ENCODE data around the gene EHMT1. TPM values are rescaled to one million over a fixed set of nuclear protein-coding genes. Genes with fewer than 3 reads are reported as not detected.

The EHMT1 gene
- total RNA-seq, 4 donors from 2014 or later = 57.6 to 103 (median 76.8) TPM

DNA sequence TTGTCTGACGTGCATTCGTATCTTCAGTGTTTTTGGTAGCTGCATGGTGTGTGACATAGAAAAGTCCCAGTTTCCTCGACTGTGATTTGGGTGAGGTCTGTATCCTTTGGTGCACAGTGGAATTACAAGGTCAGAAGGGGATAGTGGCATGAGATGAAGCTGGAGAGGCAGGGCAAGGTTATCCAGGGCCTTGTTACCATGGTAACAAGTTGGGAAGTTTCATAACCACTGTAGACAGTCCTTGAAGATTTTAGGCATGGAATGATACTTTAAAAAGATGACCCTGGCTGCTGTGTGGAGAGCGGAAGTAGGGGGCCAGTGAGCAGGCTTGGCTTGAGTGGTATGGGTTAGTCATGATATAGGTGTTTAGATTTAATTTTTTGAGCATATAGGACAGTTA lies 11.9 kb downstream of the EHMT1 start:
- no peak for DNase-seq (ENCODE audit: low spot score)
- TF ChIP-seq, protein P1, sequence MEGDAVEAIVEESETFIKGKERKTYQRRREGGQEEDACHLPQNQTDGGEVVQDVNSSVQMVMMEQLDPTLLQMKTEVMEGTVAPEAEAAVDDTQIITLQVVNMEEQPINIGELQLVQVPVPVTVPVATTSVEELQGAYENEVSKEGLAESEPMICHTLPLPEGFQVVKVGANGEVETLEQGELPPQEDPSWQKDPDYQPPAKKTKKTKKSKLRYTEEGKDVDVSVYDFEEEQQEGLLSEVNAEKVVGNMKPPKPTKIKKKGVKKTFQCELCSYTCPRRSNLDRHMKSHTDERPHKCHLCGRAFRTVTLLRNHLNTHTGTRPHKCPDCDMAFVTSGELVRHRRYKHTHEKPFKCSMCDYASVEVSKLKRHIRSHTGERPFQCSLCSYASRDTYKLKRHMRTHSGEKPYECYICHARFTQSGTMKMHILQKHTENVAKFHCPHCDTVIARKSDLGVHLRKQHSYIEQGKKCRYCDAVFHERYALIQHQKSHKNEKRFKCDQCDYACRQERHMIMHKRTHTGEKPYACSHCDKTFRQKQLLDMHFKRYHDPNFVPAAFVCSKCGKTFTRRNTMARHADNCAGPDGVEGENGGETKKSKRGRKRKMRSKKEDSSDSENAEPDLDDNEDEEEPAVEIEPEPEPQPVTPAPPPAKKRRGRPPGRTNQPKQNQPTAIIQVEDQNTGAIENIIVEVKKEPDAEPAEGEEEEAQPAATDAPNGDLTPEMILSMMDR (IDR thresholded peaks at IDR 0.05) = no peak
- no peak for ATAC-seq (ENCODE audit: low FRiP score)

DNA sequence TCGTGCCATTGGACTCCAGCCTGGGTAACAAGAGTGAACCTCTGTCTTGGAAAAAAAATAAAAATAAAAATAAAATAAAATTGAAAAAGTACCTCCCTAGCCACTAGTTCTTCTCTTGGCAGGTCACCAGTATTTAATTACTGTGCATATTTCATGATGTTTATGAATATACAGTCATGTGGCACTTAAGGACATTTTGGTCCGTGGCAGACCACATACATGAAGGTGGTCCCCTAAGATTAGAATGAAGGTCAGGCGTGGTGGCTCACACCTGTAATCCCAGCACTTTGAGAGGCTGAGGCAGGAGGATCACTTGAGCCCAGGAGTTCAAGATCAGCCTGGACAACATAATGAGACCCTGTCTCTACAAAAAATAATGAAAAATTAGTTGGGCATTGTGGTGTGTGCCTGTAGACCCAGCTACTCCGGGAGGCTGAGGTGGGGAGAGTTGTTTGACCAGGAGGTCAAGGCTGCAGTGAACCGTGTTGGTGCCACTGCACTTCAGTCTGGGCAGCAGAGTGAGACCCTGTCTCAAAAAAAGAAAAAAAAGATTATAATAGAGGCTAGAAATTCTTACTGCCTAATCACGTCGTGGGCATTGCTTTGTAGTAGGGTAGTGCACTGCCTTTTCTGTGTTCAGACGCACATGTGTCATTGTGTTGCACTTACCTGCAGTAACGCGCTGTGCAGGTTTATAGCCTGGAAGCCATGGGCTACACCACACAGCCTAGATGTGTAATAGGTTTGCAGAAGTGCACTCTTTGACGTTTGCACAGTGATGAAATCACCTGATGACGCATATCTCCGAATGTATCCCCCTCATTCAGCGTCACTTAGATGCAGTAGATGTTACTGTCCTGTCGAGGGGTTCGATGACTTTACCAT lies 12.8 kb downstream of the EHMT1 start:
- DNase-seq (ENCODE audit: low spot score) (no peak), ATAC-seq (ENCODE audit: low FRiP score) (no peak)
- TF ChIP-seq, protein P1 (IDR thresholded peaks at IDR 0.05) = no peak

DNA sequence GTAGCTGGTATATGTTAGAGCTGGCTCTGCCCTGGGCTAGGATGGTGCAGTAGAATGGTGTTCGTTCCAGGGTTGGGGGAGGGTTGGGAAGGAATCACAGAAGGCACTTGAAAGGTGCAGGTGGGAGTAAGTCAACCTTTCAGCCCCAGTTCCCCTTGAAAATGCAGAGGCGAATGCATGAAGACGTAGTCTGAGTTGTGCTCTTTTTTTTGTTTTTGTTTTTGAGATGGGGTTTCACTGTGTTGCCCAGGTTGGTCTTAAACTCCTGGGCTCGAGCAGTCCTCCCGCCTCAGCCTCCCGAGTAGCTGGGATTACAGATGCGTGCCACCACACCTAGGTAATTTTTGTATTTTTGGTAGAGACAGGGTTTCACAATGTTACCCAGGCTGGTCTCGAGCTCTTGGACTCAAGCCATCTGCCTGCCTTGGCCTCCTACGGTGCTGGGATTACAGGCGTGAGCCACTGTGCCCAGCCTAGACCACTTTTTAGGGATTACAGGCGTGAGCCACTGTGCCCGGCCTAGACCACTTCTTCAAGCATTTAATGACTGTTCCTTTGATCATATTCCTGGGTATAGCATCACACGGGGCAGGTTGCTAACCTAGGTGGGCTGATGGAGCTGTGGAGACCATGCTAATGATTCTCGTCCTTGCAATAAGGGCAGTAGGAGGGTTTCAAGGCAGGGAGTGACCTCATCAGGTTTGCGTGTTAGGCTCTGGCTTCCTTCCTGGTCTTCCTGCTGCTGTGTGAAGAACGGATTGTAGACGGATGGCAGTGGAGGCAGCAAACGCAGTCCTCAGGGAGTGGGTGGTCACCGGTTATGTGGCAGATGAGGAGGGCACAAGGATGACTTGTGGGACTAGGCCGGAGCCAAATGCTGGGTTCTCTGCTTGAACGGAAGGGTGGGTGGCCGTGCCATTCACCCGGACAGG lies 13.7 kb downstream of the EHMT1 start:
- ATAC-seq (ENCODE audit: low FRiP score) = no peak
- TF ChIP-seq, protein P1 (IDR thresholded peaks at IDR 0.05) = no peak
- no peak for DNase-seq (ENCODE audit: low spot score)

DNA sequence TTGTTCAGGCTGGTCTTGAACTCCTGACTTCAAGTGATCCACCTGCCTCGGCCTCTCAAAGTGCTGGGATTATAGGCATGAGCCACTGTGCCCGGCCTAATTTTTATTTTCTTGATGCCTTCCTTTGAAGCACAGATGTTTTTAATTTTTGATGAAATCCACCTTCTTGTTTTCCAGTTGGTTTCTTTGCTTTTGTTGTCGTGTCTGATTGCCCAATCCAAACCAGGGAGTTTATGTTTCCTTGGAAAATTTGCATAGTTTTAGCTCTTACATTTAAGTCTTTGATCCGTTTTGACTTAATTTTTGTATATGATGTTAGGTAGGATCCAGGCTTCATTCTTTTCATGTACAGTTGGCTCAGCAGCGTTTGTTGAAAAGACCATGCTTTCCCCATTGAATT lies 15.2 kb downstream of the EHMT1 start:
- no peak for DNase-seq (ENCODE audit: low spot score)
- no peak for ATAC-seq (ENCODE audit: low FRiP score)
- TF ChIP-seq, protein P1 (IDR thresholded peaks at IDR 0.05) = no peak

DNA sequence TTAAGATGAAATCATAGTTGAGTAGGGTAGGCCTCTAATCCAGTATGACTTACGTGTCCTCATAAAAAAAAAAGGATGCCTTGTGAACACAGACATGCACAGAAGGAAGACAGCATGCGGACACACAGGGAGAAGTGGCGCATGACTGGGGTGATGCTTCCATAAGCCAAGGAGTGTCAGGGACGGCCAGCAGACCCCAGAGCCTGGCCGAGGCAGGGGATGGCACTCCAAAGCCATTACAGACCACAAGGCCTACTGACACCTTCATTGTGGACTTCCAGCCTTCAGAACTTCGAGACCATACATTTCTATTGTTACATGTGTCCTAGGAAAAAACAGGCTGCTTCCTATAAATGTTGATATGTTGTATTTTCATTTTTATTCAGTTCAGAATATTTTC lies 19.9 kb downstream of the EHMT1 start:
- DNase-seq (ENCODE audit: low spot score) (no peak), ATAC-seq (ENCODE audit: low FRiP score) (no peak)
- TF ChIP-seq, protein P1 (IDR thresholded peaks at IDR 0.05) = no peak

DNA sequence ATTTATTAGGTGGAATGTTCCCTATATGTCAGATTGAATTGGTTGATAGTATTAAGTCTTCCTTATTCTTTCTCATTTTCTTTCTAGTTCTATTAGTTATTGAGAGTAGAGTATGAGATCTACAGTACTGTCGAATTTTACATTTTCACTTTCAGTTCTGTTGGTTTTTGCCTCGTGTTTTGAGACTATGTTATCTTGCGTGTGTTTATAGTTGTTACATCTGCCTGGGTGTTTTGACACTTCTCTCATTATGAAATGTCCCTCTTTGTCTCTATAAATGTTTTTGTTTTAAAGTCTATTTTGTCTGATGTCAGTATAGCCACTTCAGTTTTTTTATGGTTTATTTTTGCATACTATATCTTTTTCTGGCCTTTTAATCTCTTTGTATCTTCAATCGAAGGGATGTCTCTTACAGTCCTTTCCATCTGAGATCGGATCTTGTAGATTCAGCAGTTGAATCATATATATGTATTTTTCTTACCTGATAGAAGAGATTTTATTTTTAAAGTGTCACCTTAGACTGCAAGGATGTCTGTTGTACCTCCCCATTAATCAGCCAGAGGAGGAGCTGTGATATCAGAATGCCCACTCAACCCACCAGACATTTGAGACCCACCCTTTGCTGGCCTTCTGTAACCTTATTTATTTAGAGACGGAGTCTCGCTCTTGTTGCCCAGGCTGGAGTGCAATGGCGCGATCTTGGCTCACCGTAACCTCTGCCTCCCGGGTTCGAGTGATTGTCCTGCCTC lies 20.7 kb downstream of the EHMT1 start:
- ATAC-seq (ENCODE audit: low FRiP score) = no peak
- TF ChIP-seq, protein P1 (IDR thresholded peaks at IDR 0.05) = no peak
- no peak for DNase-seq (ENCODE audit: low spot score)
